Caco-2 (cell line): ENCODE data around the gene NFAM1. TPM values are rescaled to one million over a fixed set of nuclear protein-coding genes. Genes with fewer than 3 reads are reported as not detected.

Source experiments
- BruUV-seq: library from RNA; stranded (reverse); fragments of 400-500 nt; replicated peaks from 2 replicates; lab custom pipeline; 2021; lab: Mats Ljungman, UMichigan
- CTCF ChIA-PET: fragments of 300-600 bp; sonication (Branson Sonifier 250); formaldehyde crosslinking; loops from one replicate; lab custom pipeline; 2022; ENCODE audit warnings: antibody characterized with exemption; lab: Charles Lee
- POLR2A ChIA-PET: fragments of 300-600 bp; sonication (Branson Sonifier 250); formaldehyde crosslinking; loops from one replicate; lab custom pipeline; 2022; ENCODE audit warnings: antibody characterized with exemption; lab: Charles Lee
- DNase-seq, 2 experiments: peaks; one replicate each; pipeline versions ENCODE4 v3.0.0 to v3.0.0-alpha.2; 2020 to 2022
- H3K27me3 ChIP-seq: replicated peaks from 2 replicates; pipeline ENCODE4 v1.6.0; 2011; ENCODE audit warnings: low read length; ENCODE audit not compliant: control insufficient read depth, insufficient read depth
- H3K36me3 ChIP-seq: 2 replicates; pipeline ENCODE4 v1.5.1; 2011; ENCODE audit warnings: low read length; ENCODE audit not compliant: control insufficient read depth, insufficient read depth
- H3K4me1 ChIP-seq: fragments of 250-450 bp; sonication (Bioruptor Pico); 2 replicates; pipeline ENCODE4 v1.5.1; 2020; ENCODE audit warnings: mild to moderate bottlenecking
- H3K4me3 ChIP-seq: 2 replicates; pipeline ENCODE4 v1.5.1; 2011; ENCODE audit warnings: low read depth, mild to moderate bottlenecking, control low read depth, low read length
- H3K9me3 ChIP-seq: fragments of 250-450 bp; sonication (Bioruptor Pico); 2 replicates; pipeline ENCODE4 v1.5.1; 2020; ENCODE audit warnings: mild to moderate bottlenecking, moderate library complexity
- H3K27ac Mint-ChIP-seq: one replicate; pipeline ENCODE4 v1.8.0; 2022; ENCODE audit warnings: mixed read lengths; ENCODE audit not compliant: unreplicated experiment
- H3K27me3 Mint-ChIP-seq: one replicate; pipeline ENCODE4 v1.8.0; 2022; ENCODE audit warnings: mixed read lengths; ENCODE audit not compliant: insufficient read depth, unreplicated experiment
- H3K36me3 Mint-ChIP-seq: one replicate; pipeline ENCODE4 v1.8.0; 2022; ENCODE audit warnings: mild to moderate bottlenecking, mixed read lengths; ENCODE audit not compliant: insufficient read depth, unreplicated experiment
- H3K4me1 Mint-ChIP-seq: one replicate; pipeline ENCODE4 v1.8.0; 2022; ENCODE audit warnings: low read depth, mixed read lengths; ENCODE audit not compliant: unreplicated experiment
- H3K4me3 Mint-ChIP-seq: one replicate; pipeline ENCODE4 v1.8.0; 2022; ENCODE audit warnings: mild to moderate bottlenecking, moderate library complexity, mixed read lengths; ENCODE audit not compliant: unreplicated experiment
- H3K9me3 Mint-ChIP-seq: one replicate; pipeline ENCODE4 v1.8.0; 2022; ENCODE audit warnings: mixed read lengths; ENCODE audit not compliant: unreplicated experiment
- intact Hi-C: fragments of 100-400 bp; cut with micrococcal nuclease; formaldehyde crosslinking; loops from one replicate; pipeline ENCODE4 v1.10.0; 2022; ENCODE audit not compliant: unreplicated experiment
- total RNA-seq: library from RNA; stranded (reverse); gene quantifications from 2 replicates; pipeline ENCODE4 v1.2.3, GENCODE V29; 2022
- TF ChIP-seq, protein P1 (sequence below), 2 experiments: fragments of 200-600 bp in 1 of 2; IDR thresholded peaks; 1 replicate in 1 of 2; 2 replicates in 1 of 2; pipeline versions ENCODE4 v1.5.1 to v1.8.0; 2011 to 2022; ENCODE audit warnings: antibody characterized with exemption in 1 of 2, control low read depth in 1 of 2, inconsistent platforms in 1 of 2, low read depth in 1 of 2, low read length in 1 of 2, mild to moderate bottlenecking in 1 of 2, moderate library complexity in 1 of 2; ENCODE audit not compliant: insufficient read depth in 1 of 2, severe bottlenecking in 1 of 2, unreplicated experiment in 1 of 2

The NFAM1 gene
- total RNA-seq, 1 experiment from 2014 or later, result not detected

DNA sequence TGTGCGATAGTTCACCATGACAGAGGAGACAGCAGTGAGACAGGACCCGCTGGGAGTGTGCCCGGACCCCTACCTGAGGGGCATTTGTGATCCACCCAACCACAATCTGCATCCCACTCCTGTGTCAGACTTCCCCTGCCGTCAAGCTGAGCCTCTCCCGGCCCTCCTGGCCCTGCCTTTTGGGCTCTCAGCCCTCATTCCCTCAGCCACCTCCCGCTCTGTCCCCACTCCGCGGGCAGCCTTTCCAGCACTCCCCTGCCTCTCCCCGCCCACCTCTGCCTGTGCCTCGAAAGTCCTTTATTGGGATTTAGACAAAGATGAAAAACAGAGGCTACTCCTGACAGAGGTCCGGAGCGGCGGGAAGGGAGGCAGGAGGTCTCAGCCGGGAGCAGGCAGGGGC is 4.2 kb downstream of the NFAM1 start:
- H3K27me3 ChIP-seq, result no peaks in the 10 kb centered on the region
- CTCF ChIA-PET, result no interaction called here
- TF ChIP-seq, protein P1, sequence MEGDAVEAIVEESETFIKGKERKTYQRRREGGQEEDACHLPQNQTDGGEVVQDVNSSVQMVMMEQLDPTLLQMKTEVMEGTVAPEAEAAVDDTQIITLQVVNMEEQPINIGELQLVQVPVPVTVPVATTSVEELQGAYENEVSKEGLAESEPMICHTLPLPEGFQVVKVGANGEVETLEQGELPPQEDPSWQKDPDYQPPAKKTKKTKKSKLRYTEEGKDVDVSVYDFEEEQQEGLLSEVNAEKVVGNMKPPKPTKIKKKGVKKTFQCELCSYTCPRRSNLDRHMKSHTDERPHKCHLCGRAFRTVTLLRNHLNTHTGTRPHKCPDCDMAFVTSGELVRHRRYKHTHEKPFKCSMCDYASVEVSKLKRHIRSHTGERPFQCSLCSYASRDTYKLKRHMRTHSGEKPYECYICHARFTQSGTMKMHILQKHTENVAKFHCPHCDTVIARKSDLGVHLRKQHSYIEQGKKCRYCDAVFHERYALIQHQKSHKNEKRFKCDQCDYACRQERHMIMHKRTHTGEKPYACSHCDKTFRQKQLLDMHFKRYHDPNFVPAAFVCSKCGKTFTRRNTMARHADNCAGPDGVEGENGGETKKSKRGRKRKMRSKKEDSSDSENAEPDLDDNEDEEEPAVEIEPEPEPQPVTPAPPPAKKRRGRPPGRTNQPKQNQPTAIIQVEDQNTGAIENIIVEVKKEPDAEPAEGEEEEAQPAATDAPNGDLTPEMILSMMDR (IDR thresholded peaks at IDR 0.05; ENCODE audit: insufficient read depth in 1 of 2, low read depth in 1 of 2, low read length in 1 of 2, severe bottlenecking in 1 of 2, unreplicated experiment in 1 of 2), result no peak
- Mint-ChIP-seq H3K27me3 (no peaks in the 10 kb centered on the region), H3K4me3 (no peak overlapping the region), H3K9me3 (no peaks in the 10 kb centered on the region), H3K27ac (no peak overlapping the region), H3K36me3 (no peaks in the 10 kb centered on the region), H3K4me1 (no peaks in the 10 kb centered on the region)
- no peaks in the 10 kb centered on the region for H3K9me3 ChIP-seq
- no TSS peak for BruUV-seq
- no peaks in the 10 kb centered on the region for H3K36me3 ChIP-seq
- POLR2A ChIA-PET, result no interaction called here
- intact Hi-C loops, result no loop called here
- 0 out of 2 replicates have a peak, but pooled peaks cover 7% of the 10 kb centered on the region for H3K4me1 ChIP-seq
- H3K4me3 ChIP-seq, result no peak overlapping the region
- DNase-seq, result no peak

DNA sequence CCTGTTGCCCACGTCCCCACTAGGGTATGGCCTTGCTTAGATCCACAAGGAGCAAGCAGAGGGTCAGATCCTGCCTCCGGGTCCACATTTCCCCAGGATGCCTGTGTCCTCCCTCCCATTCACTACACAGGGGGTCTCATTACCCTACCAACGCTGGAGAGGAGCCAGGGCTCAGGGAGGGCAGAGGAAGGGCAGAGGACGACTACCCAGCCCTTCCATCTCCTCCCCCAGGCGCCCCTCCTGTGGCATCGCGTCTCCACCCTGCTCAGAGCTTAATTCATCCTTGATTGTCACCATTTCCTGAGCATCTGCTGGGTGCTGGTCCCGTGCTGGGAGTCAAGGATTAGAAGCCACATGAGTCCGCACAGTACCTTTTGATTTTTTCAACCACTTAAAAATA is 5.0 kb downstream of the NFAM1 start:
- intact Hi-C loops, result no loop called here
- Histone ChIP-seq H3K36me3 (no peaks in the 10 kb centered on the region), H3K9me3 (no peaks in the 10 kb centered on the region), H3K27me3 (no peaks in the 10 kb centered on the region), H3K4me1 (0 out of 2 replicates have a peak, but pooled peaks cover 7% of the 10 kb centered on the region), H3K4me3 (no peak overlapping the region)
- ChIA-PET POLR2A (no interaction called here), CTCF (no interaction called here)
- Mint-ChIP-seq H3K36me3 (no peaks in the 10 kb centered on the region), H3K4me1 (no peaks in the 10 kb centered on the region), H3K4me3 (no peak overlapping the region), H3K27me3 (no peaks in the 10 kb centered on the region), H3K27ac (no peak overlapping the region), H3K9me3 (no peaks in the 10 kb centered on the region)
- no peak for DNase-seq
- no TSS peak for BruUV-seq
- TF ChIP-seq, protein P1 (IDR thresholded peaks at IDR 0.05; ENCODE audit: insufficient read depth in 1 of 2, low read depth in 1 of 2, low read length in 1 of 2, severe bottlenecking in 1 of 2, unreplicated experiment in 1 of 2), result no peak

DNA sequence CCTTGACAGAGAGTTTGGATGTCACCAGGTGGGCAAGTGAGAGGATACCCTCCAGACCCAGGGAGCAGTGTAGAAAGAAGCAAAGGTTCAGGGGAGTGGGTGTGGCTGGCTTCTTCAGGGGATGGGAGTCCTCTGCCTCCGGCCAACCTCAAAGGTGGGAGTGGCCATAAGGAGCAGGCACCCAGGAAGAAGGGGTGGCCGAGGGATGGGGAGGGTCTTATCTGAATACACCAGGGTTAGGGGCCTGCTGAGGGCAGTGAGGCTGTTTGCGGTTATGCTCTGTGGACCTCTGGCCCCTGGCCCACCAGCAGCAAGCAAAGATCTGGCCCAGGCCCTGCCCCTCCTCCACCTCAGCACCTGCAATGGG is 6.2 kb downstream of the NFAM1 start:
- no TSS peak for BruUV-seq
- Histone ChIP-seq H3K4me1 (0 out of 2 replicates have a peak, but pooled peaks cover 3% of the 10 kb centered on the region), H3K9me3 (no peaks in the 10 kb centered on the region), H3K36me3 (no peaks in the 10 kb centered on the region), H3K27me3 (no peaks in the 10 kb centered on the region), H3K4me3 (no peak overlapping the region)
- Mint-ChIP-seq H3K4me1 (no peaks in the 10 kb centered on the region), H3K27ac (no peak overlapping the region), H3K27me3 (no peaks in the 10 kb centered on the region), H3K9me3 (no peaks in the 10 kb centered on the region), H3K4me3 (no peak overlapping the region), H3K36me3 (no peaks in the 10 kb centered on the region)
- POLR2A ChIA-PET, result no interaction called here
- no peak for DNase-seq
- CTCF ChIA-PET, result no interaction called here
- intact Hi-C loops, result no loop called here
- TF ChIP-seq, protein P1 (IDR thresholded peaks at IDR 0.05; ENCODE audit: insufficient read depth in 1 of 2, low read depth in 1 of 2, low read length in 1 of 2, severe bottlenecking in 1 of 2, unreplicated experiment in 1 of 2), result no peak
